Upper lobe of left lung (tissue), 6 donors: ENCODE results near the gene ATP8B3. TPM values are rescaled to one million over a fixed set of nuclear protein-coding genes. Genes with fewer than 3 reads are reported as not detected.

Experiments
- ATAC-seq, 2 donors: fragments of 200-7000 bp; cut with Tn5 transposase; one replicate each; pipeline ENCODE4 v1.9.1; 2022; ENCODE audit warnings: mild to moderate bottlenecking in 2 of 2, moderate library complexity in 2 of 2; ENCODE audit not compliant: low FRiP score in 2 of 2
- DNase-seq, 2 donors: peaks; one replicate each; pipeline ENCODE4 v3.0.0-alpha.2; 2019 to 2020
- H3K27ac ChIP-seq, 4 donors: fragments of 200-600 bp; sonication (generic); one replicate each; pipeline ENCODE4 v1.5.1; 2016 to 2019
- H3K27me3 ChIP-seq, 4 donors: fragments of 200-600 bp; sonication (generic); one replicate each; pipeline ENCODE4 v1.5.1; 2017 to 2019
- H3K36me3 ChIP-seq, 4 donors: fragments of 200-600 bp; sonication (generic); one replicate each; pipeline ENCODE4 v1.5.1; 2016 to 2019
- H3K4me1 ChIP-seq, 4 donors: fragments of 200-600 bp; sonication (generic); one replicate each; pipeline ENCODE4 v1.5.1; 2018 to 2019
- H3K4me3 ChIP-seq, 4 donors: fragments of 200-600 bp; sonication (generic); one replicate each; pipeline ENCODE4 v1.5.1; 2017 to 2019; ENCODE audit warnings: mild to moderate bottlenecking in 2 of 4, moderate library complexity in 1 of 4
- H3K9me3 ChIP-seq, 4 donors: fragments of 200-600 bp; sonication (generic); one replicate each; pipeline ENCODE4 v1.5.1; 2018 to 2019
- CTCF ChIP-seq, 6 experiments: fragments of 450-650 bp in 4 of 6; fragments of 200-600 bp in 2 of 6; sonication (generic) in 2 of 6; IDR thresholded peaks; one replicate each; pipeline ENCODE4 v1.5.1; 2016 to 2019; ENCODE audit warnings: antibody characterized with exemption in 6 of 6
- EP300 ChIP-seq, 4 donors: sonication (generic); formaldehyde crosslinking; IDR thresholded peaks; one replicate each; pipeline ENCODE4 v1.5.1; 2017; ENCODE audit warnings: antibody characterized with exemption in 4 of 4, control low read depth in 2 of 4
- POLR2A ChIP-seq, 4 donors: fragments of 450-650 bp; IDR thresholded peaks; one replicate each; pipeline ENCODE4 v1.5.1; 2016 to 2017; ENCODE audit warnings: antibody characterized with exemption in 4 of 4, mild to moderate bottlenecking in 2 of 4
- POLR2AphosphoS5 ChIP-seq, 2 donors: sonication (generic); formaldehyde crosslinking; IDR thresholded peaks; one replicate each; pipeline ENCODE4 v1.5.1; 2017; ENCODE audit warnings: antibody characterized with exemption in 2 of 2
- WGBS, 2 donors: methylation state at CpG; one replicate each; pipeline ENCODE4 v1.1.5; 2017 to 2018; 5-methylcytosine and 5-hydroxymethylcytosine counted together
- total RNA-seq, 6 donors: library from RNA; depleted of rRNA in 4 of 6; stranded (reverse); fragments of >200 nt in 4 of 6; gene quantifications; one replicate each; pipeline versions ENCODE4 v1.1.0 to v1.2.1, GENCODE V29; 2016 to 2021
- donor health status: DM: no; HTN: no; CAD: no; lungs with moderate emphysema.
- donor health status: DM: no; HTN: yes; CAD: no; lungs with severe emphysema.

The ATP8B3 gene
- total RNA-seq, 6 donors from 2014 or later, result under 0.01 to 6.2 (median 1.1) TPM

GRCh38 chr19:1765232-1765903 lies 46.7 kb downstream of the ATP8B3 start:
- TF ChIP-seq POLR2AphosphoS5 (IDR thresholded peaks at IDR 0.05) (no peak), CTCF (IDR thresholded peaks at IDR 0.05) (no peak), POLR2A (IDR thresholded peaks at IDR 0.05) (no peak), EP300 (IDR thresholded peaks at IDR 0.05) (no peak)
- no peak overlapping the region for H3K27ac ChIP-seq
- ATAC-seq (no peak), DNase-seq (no peak)
- peaks cover 0 to 6% (median 1%) of the 10 kb centered on the region in 4 donors for H3K4me1 ChIP-seq
- no peaks in the 10 kb centered on the region for H3K36me3 ChIP-seq
- peaks cover 0 to 2% (median under 1%) of the 10 kb centered on the region in 4 donors for H3K9me3 ChIP-seq
- H3K27me3 ChIP-seq, result peaks cover 0 to 72% (median 42%) of the 10 kb centered on the region in 4 donors
- 13 to 16% methylated on average over 10 to 29 of the region's 33 CpGs for WGBS, 2 donors
- H3K4me3 ChIP-seq, result no peak overlapping the region

GRCh38 chr19:1764729-1765128 lies 47.3 kb downstream of the ATP8B3 start:
- Histone ChIP-seq H3K36me3 (no peaks in the 10 kb centered on the region), H3K27me3 (peaks cover 0 to 78% (median 46%) of the 10 kb centered on the region in 4 donors), H3K4me1 (peaks cover 0 to 6% (median 1%) of the 10 kb centered on the region in 4 donors), H3K9me3 (no peaks in the 10 kb centered on the region), H3K4me3 (no peak overlapping the region), H3K27ac (no peak overlapping the region)
- TF ChIP-seq POLR2A (IDR thresholded peaks at IDR 0.05) (no peak), CTCF (IDR thresholded peaks at IDR 0.05) (no peak), EP300 (IDR thresholded peaks at IDR 0.05) (no peak), POLR2AphosphoS5 (IDR thresholded peaks at IDR 0.05) (no peak)
- ATAC-seq (no peak), DNase-seq (no peak)
- 10 to 11% methylated on average over 4 to 8 of the region's 15 CpGs for WGBS, 2 donors

GRCh38 chr19:1763648-1764639 lies 48.1 kb downstream of the ATP8B3 start:
- Histone ChIP-seq H3K27me3 (peaks cover 0 to 86% (median 52%) of the 10 kb centered on the region in 4 donors), H3K9me3 (no peaks in the 10 kb centered on the region), H3K27ac (no peak overlapping the region), H3K4me1 (peaks cover 0 to 6% (median 1%) of the 10 kb centered on the region in 4 donors), H3K36me3 (no peaks in the 10 kb centered on the region), H3K4me3 (no peak overlapping the region)
- TF ChIP-seq POLR2AphosphoS5 (IDR thresholded peaks at IDR 0.05) (no peak), EP300 (IDR thresholded peaks at IDR 0.05) (no peak), POLR2A (IDR thresholded peaks at IDR 0.05) (no peak), CTCF (IDR thresholded peaks at IDR 0.05) (no peak)
- 9 to 12% methylated on average over 38 to 39 of the region's 39 CpGs for WGBS, 2 donors
- DNase-seq (no peak), ATAC-seq (no peak)

- DNase-seq, result peak in 1 of 2 donors; percentile 78
- H3K4me1 ChIP-seq, result peaks cover 0 to 8% (median 5%) of the 10 kb centered on the region in 4 donors
- no peaks in the 10 kb centered on the region for H3K9me3 ChIP-seq
- no peak overlapping the region for H3K4me3 ChIP-seq
- no peak overlapping the region for H3K27ac ChIP-seq
- H3K27me3 ChIP-seq, result peaks cover 0 to 91% (median 56%) of the 10 kb centered on the region in 4 donors
- no peak for TF ChIP-seq POLR2A (IDR thresholded peaks at IDR 0.05)
- TF ChIP-seq EP300 (IDR thresholded peaks at IDR 0.05), result no peak
- no peak for TF ChIP-seq POLR2AphosphoS5 (IDR thresholded peaks at IDR 0.05)
- no peak for TF ChIP-seq CTCF (IDR thresholded peaks at IDR 0.05)
- WGBS, 2 donors, result 5 to 8% methylated on average over 20 to 21 of the region's 56 CpGs
- no peak for ATAC-seq
- H3K36me3 ChIP-seq, result no peaks in the 10 kb centered on the region
Measured at GRCh38 chr19:1762243-1763117, 49.6 kb downstream of the ATP8B3 start.
